Mesendoderm (in vitro differentiated cells): Measurements from ENCODE around the gene PER1.

ENCODE experiments used
- DNase-seq: peaks from one replicate; pipeline ENCODE4 v3.0.0; 2013
- H2AK5ac ChIP-seq: 2 replicates; pipeline ENCODE4 v1.6.1; 2013; ENCODE audit warnings: low read length, inconsistent platforms
- H2BK120ac ChIP-seq: 2 replicates; pipeline ENCODE4 v1.6.1; 2013; ENCODE audit warnings: low read depth, mild to moderate bottlenecking, low read length, moderate library complexity, mixed read lengths
- H2BK15ac ChIP-seq: replicated peaks from 2 replicates; pipeline ENCODE4 v1.6.1; 2013; ENCODE audit warnings: low read depth, mild to moderate bottlenecking, moderate library complexity
- H2BK5ac ChIP-seq: 2 replicates; pipeline ENCODE4 v1.6.1; 2013; ENCODE audit warnings: low read length, inconsistent platforms
- H3K18ac ChIP-seq: 2 replicates; pipeline ENCODE4 v1.6.1; 2013; ENCODE audit warnings: mild to moderate bottlenecking, low read length, mixed read lengths
- H3K23ac ChIP-seq: one replicate; pipeline ENCODE4 v1.6.1; 2013; ENCODE audit warnings: low read length
- H3K27ac ChIP-seq: 2 replicates; pipeline ENCODE4 v1.5.1; 2013; ENCODE audit warnings: low read depth, mild to moderate bottlenecking, inconsistent platforms, low read length, moderate library complexity
- H3K27me3 ChIP-seq: 2 replicates; pipeline ENCODE4 v1.6.1; 2013; ENCODE audit warnings: low read length, control low read depth, mild to moderate bottlenecking, inconsistent platforms; ENCODE audit not compliant: insufficient read depth, poor library complexity
- H3K36me3 ChIP-seq: 2 replicates; pipeline ENCODE4 v1.6.1; 2013; ENCODE audit warnings: low read length, inconsistent platforms; ENCODE audit not compliant: control insufficient read depth, insufficient read depth
- H3K4ac ChIP-seq: one replicate; pipeline ENCODE4 v1.6.1; 2013; ENCODE audit warnings: low read depth, mild to moderate bottlenecking, low read length, moderate library complexity
- H3K4me1 ChIP-seq: 2 replicates; pipeline ENCODE4 v1.6.1; 2013; ENCODE audit warnings: low read depth, low read length, inconsistent platforms; ENCODE audit not compliant: control insufficient read depth
- H3K4me2 ChIP-seq: 2 replicates; pipeline ENCODE4 v1.6.1; 2013; ENCODE audit warnings: low read length
- H3K4me3 ChIP-seq: 2 replicates; pipeline ENCODE4 v1.5.1; 2013; ENCODE audit warnings: mild to moderate bottlenecking, low read length
- H3K56ac ChIP-seq: one replicate; pipeline ENCODE4 v1.6.1; 2013; ENCODE audit warnings: low read length
- H3K79me1 ChIP-seq: 2 replicates; pipeline ENCODE4 v1.6.1; 2013; ENCODE audit warnings: low read length, inconsistent platforms
- H3K79me2 ChIP-seq: 2 replicates; pipeline ENCODE4 v1.6.1; 2013; ENCODE audit warnings: mild to moderate bottlenecking, low read length; ENCODE audit not compliant: control insufficient read depth, insufficient read depth
- H3K9ac ChIP-seq: 2 replicates; pipeline ENCODE4 v1.6.1; 2013; ENCODE audit warnings: low read length, inconsistent platforms
- H4K5ac ChIP-seq: one replicate; pipeline ENCODE4 v1.6.1; 2013; ENCODE audit warnings: low read length
- H4K8ac ChIP-seq: one replicate; pipeline ENCODE4 v1.6.1; 2013; ENCODE audit warnings: low read depth, mild to moderate bottlenecking, control low read depth, low read length, moderate library complexity
- WGBS: extraction: QIAGEN DNeasy Blood & Tissue Kit; methylation state at CpG from one replicate; pipeline ENCODE4 v1.1.7; 2013; ENCODE audit warnings: low lambda C conversion rate, missing lambda C conversion rate; ENCODE audit not compliant: insufficient coverage; ENCODE audit errors: extremely low coverage; 5-methylcytosine and 5-hydroxymethylcytosine counted together

The PER1 gene

GRCh38 chr17:8176998-8177731 is 25.0 kb upstream of the PER1 start:
- Histone ChIP-seq H4K5ac (no peak overlapping the region), H3K27me3 (no peaks in the 10 kb centered on the region), H3K36me3 (no peaks in the 10 kb centered on the region), H2BK120ac (no peak overlapping the region), H3K23ac (no peak overlapping the region), H2AK5ac (no peak overlapping the region), H3K9ac (peak overlapping the region; percentile 82), H3K4ac (no peak overlapping the region), H2BK5ac (no peak overlapping the region), H3K18ac (no peak overlapping the region), H3K56ac (peak overlapping the region; percentile 91), H3K4me3 (no peak overlapping the region), H3K79me1 (no peaks in the 10 kb centered on the region), H2BK15ac (no peak overlapping the region), H3K27ac (no peak overlapping the region), H3K79me2 (no peaks in the 10 kb centered on the region), H3K4me2 (peak overlapping the region; percentile 83), H4K8ac (no peak overlapping the region), H3K4me1 (peaks cover 7% of the 10 kb centered on the region)
- no CpG with 5 or more reads among the region's 19 CpGs for WGBS
- DNase-seq = peak; percentile 19

DNA sequence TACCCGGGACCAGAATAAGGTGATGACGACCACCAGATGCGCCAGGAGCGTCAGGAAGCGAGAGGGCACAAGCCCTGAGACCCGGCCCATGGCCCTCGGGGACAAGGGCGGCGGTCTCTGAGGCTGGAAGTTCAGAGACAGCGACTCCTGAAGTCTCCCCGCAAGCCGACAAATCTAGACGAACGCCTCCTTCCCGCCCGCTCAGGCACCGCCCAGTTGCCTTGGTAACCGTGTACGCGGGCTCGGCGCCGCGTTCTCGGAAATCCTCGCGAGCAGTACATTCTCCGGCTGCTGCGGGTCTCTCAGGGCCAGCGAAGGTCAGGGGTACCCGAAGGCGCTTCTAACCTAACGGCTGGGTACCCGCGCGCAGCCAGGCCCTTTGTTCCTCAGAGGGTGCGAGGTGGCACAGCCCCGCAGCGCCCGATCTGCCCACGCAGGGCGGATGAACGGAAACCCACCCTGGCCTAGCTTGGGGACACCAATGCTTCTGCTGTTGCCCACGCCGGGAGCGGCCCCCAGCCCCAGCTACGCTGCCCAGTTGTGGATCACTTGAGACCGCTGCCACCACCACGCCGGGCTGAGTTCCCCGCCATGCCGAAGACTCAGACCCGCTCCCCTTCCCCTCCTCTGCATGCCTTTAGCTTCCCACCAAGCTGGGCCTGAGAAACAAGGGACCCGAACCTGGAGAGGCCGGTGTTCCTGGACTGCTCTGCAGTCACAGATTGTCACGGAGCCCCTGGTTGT is 24.2 kb upstream of the PER1 start, which contains the start of gene TMEM107:
TSS of gene TMEM107 (minus strand) at position 184 of the 744 bp plus-strand sequence. CDS start at position 90, 94 bp downstream.
- Histone ChIP-seq H3K27ac (peak within 1 kb of the TSS; percentile 51), H3K79me2 (no peaks in the 10 kb centered on the region), H3K4me3 (peak within 1 kb of the TSS; percentile 68), H3K4me1 (peaks cover 7% of the 10 kb centered on the region), H3K18ac (peak within 1 kb of the TSS; percentile 2), H2AK5ac (peak within 1 kb of the TSS; percentile 55), H4K5ac (no peak within 1 kb of the TSS), H2BK5ac (no peak within 1 kb of the TSS), H4K8ac (no peak within 1 kb of the TSS), H2BK120ac (no peak within 1 kb of the TSS), H3K79me1 (no peaks in the 10 kb centered on the region), H3K36me3 (no peaks in the 10 kb centered on the region), H3K23ac (no peak within 1 kb of the TSS), H3K4me2 (peak within 1 kb of the TSS; percentile 83), H3K4ac (no peak within 1 kb of the TSS), H3K27me3 (no peaks in the 10 kb centered on the region), H2BK15ac (no peak within 1 kb of the TSS), H3K9ac (peak within 1 kb of the TSS; percentile 82), H3K56ac (peak within 1 kb of the TSS; percentile 91)
- DNase-seq = peak; percentile 96
- WGBS = no CpG with 5 or more reads among the region's 56 CpGs

GRCh38 chr17:8175795-8176196 is 23.6 kb upstream of the PER1 start:
- H3K9ac ChIP-seq = peak overlapping the region; percentile 82
- no peak overlapping the region for H3K4ac ChIP-seq
- H3K27ac ChIP-seq = no peak overlapping the region
- H3K79me1 ChIP-seq = no peaks in the 10 kb centered on the region
- H2AK5ac ChIP-seq = no peak overlapping the region
- H3K4me1 ChIP-seq = peaks cover 7% of the 10 kb centered on the region
- peak overlapping the region; percentile 67 for H3K4me2 ChIP-seq
- no peak for DNase-seq
- no peak overlapping the region for H3K23ac ChIP-seq
- no peak overlapping the region for H2BK15ac ChIP-seq
- H3K4me3 ChIP-seq = peak overlapping the region; percentile 68
- H4K8ac ChIP-seq = no peak overlapping the region
- no CpG with 5 or more reads among the region's 11 CpGs for WGBS
- H2BK5ac ChIP-seq = no peak overlapping the region
- H4K5ac ChIP-seq = no peak overlapping the region
- H3K36me3 ChIP-seq = no peaks in the 10 kb centered on the region
- no peak overlapping the region for H3K18ac ChIP-seq
- no peaks in the 10 kb centered on the region for H3K27me3 ChIP-seq
- no peak overlapping the region for H2BK120ac ChIP-seq
- peak overlapping the region; percentile 90 for H3K56ac ChIP-seq
- H3K79me2 ChIP-seq = no peaks in the 10 kb centered on the region

DNA sequence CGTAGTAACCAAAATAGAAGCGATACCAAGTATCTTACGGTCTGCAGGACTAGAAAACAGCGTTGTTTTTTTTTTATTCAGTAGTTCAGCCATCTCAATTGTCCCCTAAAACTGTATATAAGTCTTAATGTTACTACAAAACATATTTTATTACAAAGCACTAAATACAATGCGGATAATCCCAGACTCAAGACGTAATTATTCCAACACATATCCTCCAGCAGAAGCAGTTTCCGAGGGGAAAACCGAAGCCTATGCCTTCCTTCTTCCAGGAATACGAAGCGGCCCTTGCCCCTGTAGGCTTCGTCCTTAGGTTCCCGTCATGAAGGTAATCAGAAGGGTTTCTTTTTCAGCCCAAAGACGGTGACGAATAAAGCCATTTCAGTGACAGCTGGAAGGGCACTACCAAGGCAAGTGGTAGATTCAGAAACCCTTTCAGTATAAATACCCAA is 21.7 kb upstream of the PER1 start:
- peaks cover 7% of the 10 kb centered on the region for H3K4me1 ChIP-seq
- H3K79me2 ChIP-seq = no peaks in the 10 kb centered on the region
- H4K8ac ChIP-seq = no peak overlapping the region
- no peaks in the 10 kb centered on the region for H3K36me3 ChIP-seq
- no peak overlapping the region for H2BK15ac ChIP-seq
- peak overlapping the region; percentile 57 for H3K9ac ChIP-seq
- H3K4ac ChIP-seq = no peak overlapping the region
- peak overlapping the region; percentile 37 for H3K4me2 ChIP-seq
- peak overlapping the region; percentile 66 for H3K56ac ChIP-seq
- no peaks in the 10 kb centered on the region for H3K27me3 ChIP-seq
- H2BK120ac ChIP-seq = no peak overlapping the region
- no peak overlapping the region for H3K18ac ChIP-seq
- no CpG with 5 or more reads among the region's 14 CpGs for WGBS
- no peak overlapping the region for H4K5ac ChIP-seq
- no peak overlapping the region for H3K27ac ChIP-seq
- H2AK5ac ChIP-seq = no peak overlapping the region
- no peak overlapping the region for H2BK5ac ChIP-seq
- no peak overlapping the region for H3K4me3 ChIP-seq
- no peak overlapping the region for H3K23ac ChIP-seq
- no peaks in the 10 kb centered on the region for H3K79me1 ChIP-seq
- no peak for DNase-seq

GRCh38 chr17:8173056-8173870 is 21.1 kb upstream of the PER1 start:
- no CpG with 5 or more reads among the region's 23 CpGs for WGBS
- Histone ChIP-seq H4K5ac (no peak overlapping the region), H3K27me3 (no peaks in the 10 kb centered on the region), H3K79me1 (no peaks in the 10 kb centered on the region), H3K4me1 (peaks cover 7% of the 10 kb centered on the region), H2BK15ac (no peak overlapping the region), H2BK5ac (no peak overlapping the region), H3K36me3 (no peaks in the 10 kb centered on the region), H3K4me3 (no peak overlapping the region), H4K8ac (no peak overlapping the region), H3K27ac (no peak overlapping the region), H2BK120ac (no peak overlapping the region), H3K4ac (no peak overlapping the region), H3K56ac (peak overlapping the region; percentile 36), H3K4me2 (no peak overlapping the region), H3K9ac (no peak overlapping the region), H3K23ac (no peak overlapping the region), H3K18ac (no peak overlapping the region), H2AK5ac (no peak overlapping the region), H3K79me2 (no peaks in the 10 kb centered on the region)
- peak; percentile 99 for DNase-seq
